Lung (tissue), 12 donors: ENCODE measurements around the gene LETMD1. TPM values are rescaled to one million over a fixed set of nuclear protein-coding genes. Genes with fewer than 3 reads are reported as not detected.

Experiments
- ATAC-seq: fragments of 200-7000 bp; cut with Tn5 transposase; one replicate; pipeline ENCODE4 v1.9.1; 2020; ENCODE audit warnings: moderate number of reproducible peaks; ENCODE audit not compliant: insufficient read depth, low FRiP score
- DNase-seq, 3 donors: peaks; one replicate each; pipeline ENCODE4 v3.0.0-alpha.2; 2013 to 2017
- H3K27ac ChIP-seq, 2 donors: one replicate each; pipeline ENCODE4 v1.5.1; 2013; ENCODE audit warnings: mild to moderate bottlenecking in 2 of 2, moderate library complexity in 2 of 2, control low read depth in 1 of 2, inconsistent platforms in 1 of 2, low read depth in 1 of 2, low read length in 1 of 2
- H3K27me3 ChIP-seq, 3 donors: one replicate each; pipeline ENCODE4 v1.5.1; 2013; ENCODE audit warnings: low read length in 2 of 3; ENCODE audit not compliant: control insufficient read depth in 3 of 3, insufficient read depth in 3 of 3
- H3K36me3 ChIP-seq, 4 donors: one replicate each; pipeline ENCODE4 v1.5.1; 2013; ENCODE audit warnings: low read length in 4 of 4, mild to moderate bottlenecking in 1 of 4, moderate library complexity in 1 of 4; ENCODE audit not compliant: control insufficient read depth in 4 of 4, insufficient read depth in 4 of 4
- H3K4me1 ChIP-seq, 5 donors: one replicate each; pipeline ENCODE4 v1.5.1; 2013; ENCODE audit warnings: low read length in 5 of 5, mild to moderate bottlenecking in 2 of 5, moderate library complexity in 1 of 5; ENCODE audit not compliant: control insufficient read depth in 5 of 5, insufficient read depth in 5 of 5
- H3K4me3 ChIP-seq: one replicate; pipeline ENCODE4 v1.5.1; 2013; ENCODE audit warnings: mild to moderate bottlenecking, control low read depth, moderate library complexity
- H3K9ac ChIP-seq, 2 donors: one replicate each; pipeline ENCODE4 v1.5.1; 2013; ENCODE audit warnings: low read length in 2 of 2, control low read depth in 1 of 2; ENCODE audit not compliant: insufficient read depth in 1 of 2
- H3K9me3 ChIP-seq, 4 donors: one replicate each; pipeline ENCODE4 v1.5.1; 2013; ENCODE audit warnings: low read length in 3 of 4, mild to moderate bottlenecking in 1 of 4, moderate library complexity in 1 of 4; ENCODE audit not compliant: control insufficient read depth in 4 of 4, insufficient read depth in 3 of 4
- WGBS, 2 donors: extraction: QIAGEN DNeasy Blood & Tissue Kit; methylation state at CpG; one replicate each; pipeline ENCODE4 v1.1.7; 2013; 5-methylcytosine and 5-hydroxymethylcytosine counted together
- polyA plus RNA-seq, 2 donors: library from polyadenylated mRNA; stranded (reverse); fragments of 200-250 nt; gene quantifications; one replicate each; pipeline ENCODE4 v1.2.1, GENCODE V29; 2013
- total RNA-seq, 2 donors: library from RNA; depleted of rRNA in 1 of 2; stranded (reverse); fragments of >200 nt in 1 of 2; gene quantifications; one replicate each; pipeline ENCODE4 v1.2.1, GENCODE V29; 2014 to 2021
- TF ChIP-seq, protein P1 (sequence below): IDR thresholded peaks from 2 replicates; pipeline ENCODE4 v1.5.1; 2012; ENCODE audit warnings: mild to moderate bottlenecking; ENCODE audit errors: control extremely low read depth, extremely low read depth
- donor health status: control.
- donor health status: control.
- donor health status: Bipolar disorder and iron deficiency.
- donor health status: healthy.
- donor health status: DM: yes; HTN: yes; CAD: no.

The LETMD1 gene
- total and polyA plus RNA-seq, 4 donors, result 29.9 to 81.6 (median 48.6) TPM

DNA sequence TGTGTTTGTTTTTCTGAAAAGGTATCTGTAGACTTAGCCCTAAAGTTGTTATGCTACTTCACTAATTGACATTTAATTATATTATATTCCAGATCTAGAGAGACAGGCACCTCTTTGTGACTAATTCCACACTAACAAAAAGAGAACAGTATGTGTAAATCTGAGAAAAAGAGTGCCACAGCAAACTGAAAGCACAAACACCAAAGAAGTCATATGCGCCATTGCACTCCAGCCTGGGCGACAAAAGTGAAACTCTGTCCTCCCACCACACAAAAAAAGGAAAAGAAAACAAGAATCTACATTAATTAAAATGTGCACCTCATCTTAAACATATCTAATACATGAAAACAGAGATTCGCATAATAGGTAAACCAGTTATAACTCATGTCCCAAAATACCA, 39.7 kb downstream of the LETMD1 start:
- 90 to 91% methylated on average over 3 of the region's 3 CpGs for WGBS, 2 donors
- TF ChIP-seq, protein P1, sequence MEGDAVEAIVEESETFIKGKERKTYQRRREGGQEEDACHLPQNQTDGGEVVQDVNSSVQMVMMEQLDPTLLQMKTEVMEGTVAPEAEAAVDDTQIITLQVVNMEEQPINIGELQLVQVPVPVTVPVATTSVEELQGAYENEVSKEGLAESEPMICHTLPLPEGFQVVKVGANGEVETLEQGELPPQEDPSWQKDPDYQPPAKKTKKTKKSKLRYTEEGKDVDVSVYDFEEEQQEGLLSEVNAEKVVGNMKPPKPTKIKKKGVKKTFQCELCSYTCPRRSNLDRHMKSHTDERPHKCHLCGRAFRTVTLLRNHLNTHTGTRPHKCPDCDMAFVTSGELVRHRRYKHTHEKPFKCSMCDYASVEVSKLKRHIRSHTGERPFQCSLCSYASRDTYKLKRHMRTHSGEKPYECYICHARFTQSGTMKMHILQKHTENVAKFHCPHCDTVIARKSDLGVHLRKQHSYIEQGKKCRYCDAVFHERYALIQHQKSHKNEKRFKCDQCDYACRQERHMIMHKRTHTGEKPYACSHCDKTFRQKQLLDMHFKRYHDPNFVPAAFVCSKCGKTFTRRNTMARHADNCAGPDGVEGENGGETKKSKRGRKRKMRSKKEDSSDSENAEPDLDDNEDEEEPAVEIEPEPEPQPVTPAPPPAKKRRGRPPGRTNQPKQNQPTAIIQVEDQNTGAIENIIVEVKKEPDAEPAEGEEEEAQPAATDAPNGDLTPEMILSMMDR, result no peak
- no peak for ATAC-seq

DNA sequence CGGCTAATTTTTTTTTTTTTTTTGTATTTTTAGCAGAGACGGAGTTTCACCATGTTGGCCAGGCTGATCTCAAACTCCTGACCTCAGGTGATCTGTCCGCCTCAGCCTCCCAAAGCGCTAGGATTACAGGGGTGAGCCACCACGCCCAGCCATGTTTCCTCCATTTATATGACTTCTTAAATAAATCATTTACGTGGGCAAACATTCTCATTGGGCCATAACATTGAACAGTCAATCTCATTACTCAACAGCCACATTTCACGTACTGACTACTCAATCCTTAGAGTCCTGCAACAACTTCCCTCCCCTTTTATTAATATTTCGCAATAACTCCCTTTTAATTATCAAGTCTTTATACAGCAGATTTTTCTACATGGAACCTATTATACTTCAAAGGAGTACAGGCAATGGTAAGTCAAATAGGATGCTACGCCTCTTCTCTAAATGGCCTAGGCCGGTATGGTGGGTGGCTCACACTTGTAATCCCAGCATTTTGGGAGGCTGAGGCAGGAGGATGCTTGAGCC, 42.6 kb downstream of the LETMD1 start:
- no peaks in the 10 kb centered on the region for H3K9me3 ChIP-seq
- TF ChIP-seq, protein P1, result no peak
- DNase-seq (no peak), ATAC-seq (no peak)
- no peak overlapping the region for H3K9ac ChIP-seq
- no peaks in the 10 kb centered on the region for H3K27me3 ChIP-seq
- peaks cover 10 to 19% (median 14%) of the 10 kb centered on the region in 4 donors for H3K36me3 ChIP-seq
- H3K27ac ChIP-seq, result no peak overlapping the region
- 84 to 94% methylated on average over 10 of the region's 10 CpGs for WGBS, 2 donors
- no peaks in the 10 kb centered on the region for H3K4me1 ChIP-seq
- no peak overlapping the region for H3K4me3 ChIP-seq

More for the DNA sequence above, 39.7 kb downstream of the LETMD1 start:
- H3K36me3 ChIP-seq, result peaks cover 0 to 5% (median 4%) of the 10 kb centered on the region in 4 donors
- no peaks in the 10 kb centered on the region for H3K4me1 ChIP-seq
- no peak overlapping the region for H3K4me3 ChIP-seq
- no peak overlapping the region for H3K27ac ChIP-seq
- H3K9ac ChIP-seq, result no peak overlapping the region
- no peak for DNase-seq
- no peaks in the 10 kb centered on the region for H3K9me3 ChIP-seq
- H3K27me3 ChIP-seq, result no peaks in the 10 kb centered on the region

DNA sequence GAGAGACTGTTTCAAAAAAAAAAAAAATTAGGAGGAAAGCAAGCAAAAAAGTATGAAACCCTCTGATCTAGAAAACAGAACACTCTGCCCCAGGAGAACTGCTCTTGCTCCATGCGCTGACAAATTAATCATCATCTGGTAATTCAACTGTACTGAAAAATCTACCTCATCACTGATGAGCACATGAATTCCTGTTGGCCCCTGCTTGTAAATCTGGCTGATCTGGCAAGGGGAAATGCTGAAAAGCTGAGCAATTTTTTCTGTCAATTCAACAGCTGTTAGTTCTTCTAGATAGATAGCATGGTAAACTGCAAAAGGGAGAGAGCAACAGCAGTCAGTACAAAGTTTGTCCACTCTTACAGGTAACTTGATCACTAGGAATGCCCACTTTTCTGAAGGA, 50.5 kb downstream of the LETMD1 start:
- no peaks in the 10 kb centered on the region for H3K27me3 ChIP-seq
- no peak overlapping the region for H3K4me3 ChIP-seq
- DNase-seq (no peak), ATAC-seq (no peak)
- no peak overlapping the region for H3K27ac ChIP-seq
- no peak overlapping the region for H3K9ac ChIP-seq
- H3K36me3 ChIP-seq, result peaks cover 26 to 48% (median 33%) of the 10 kb centered on the region in 4 donors
- no peaks in the 10 kb centered on the region for H3K9me3 ChIP-seq
- TF ChIP-seq, protein P1, result no peak
- 98 to 100% methylated on average over 1 of the region's 1 CpG for WGBS, 2 donors
- no peaks in the 10 kb centered on the region for H3K4me1 ChIP-seq

DNA sequence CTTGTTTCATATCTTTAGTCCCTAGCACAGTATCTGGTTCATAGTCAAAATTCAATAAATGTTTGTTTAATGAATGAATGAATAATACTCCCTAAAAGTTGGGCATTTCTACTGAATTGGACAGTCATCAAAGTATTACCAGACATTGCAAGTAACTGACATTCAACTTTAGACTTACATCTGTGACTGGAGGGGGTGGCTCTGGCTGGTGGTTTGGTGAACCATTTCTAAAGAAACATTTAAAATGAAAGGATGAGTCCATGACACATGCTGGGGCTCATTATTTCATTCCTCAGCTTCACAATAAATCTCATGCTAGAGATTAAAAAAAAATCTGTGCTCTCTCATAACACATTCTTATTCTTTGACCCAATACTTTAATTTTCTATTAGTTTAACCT, 55.9 kb downstream of the LETMD1 start:
- no peak overlapping the region for H3K27ac ChIP-seq
- TF ChIP-seq, protein P1, result no peak
- no peaks in the 10 kb centered on the region for H3K4me1 ChIP-seq
- ATAC-seq (no peak), DNase-seq (no peak)
- H3K27me3 ChIP-seq, result no peaks in the 10 kb centered on the region
- no peak overlapping the region for H3K9ac ChIP-seq
- no peaks in the 10 kb centered on the region for H3K9me3 ChIP-seq
- no peak overlapping the region for H3K4me3 ChIP-seq
- peaks cover 20 to 51% (median 32%) of the 10 kb centered on the region in 4 donors for H3K36me3 ChIP-seq
